NB4 (cell line): ENCODE data around the gene FOXP1.

Experiments used
- DNase-seq: peaks from one replicate; pipeline ENCODE4 v3.0.0; 2010; ENCODE audit warnings: low read depth
- H3K4me3 ChIP-seq: one replicate; pipeline ENCODE4 v1.5.1; 2011; ENCODE audit warnings: mild to moderate bottlenecking, low read depth, low read length, moderate library complexity
- CTCF ChIP-seq: IDR thresholded peaks from one replicate; pipeline ENCODE4 v1.5.1; 2012; ENCODE audit warnings: low read depth, low read length
- MYC ChIP-seq: IDR thresholded peaks from 2 replicates; pipeline ENCODE4 v1.6.1; 2011; ENCODE audit warnings: low read depth, low read length
- POLR2A ChIP-seq: IDR thresholded peaks from 2 replicates; pipeline ENCODE4 v1.6.1; 2011; ENCODE audit warnings: mild to moderate bottlenecking; ENCODE audit not compliant: insufficient read length; ENCODE audit errors: extremely low read depth
- TF ChIP-seq, protein P1 (sequence below): IDR thresholded peaks from 2 replicates; pipeline ENCODE4 v1.6.1; 2011; ENCODE audit warnings: low read depth, low read length

Gene FOXP1

DNA sequence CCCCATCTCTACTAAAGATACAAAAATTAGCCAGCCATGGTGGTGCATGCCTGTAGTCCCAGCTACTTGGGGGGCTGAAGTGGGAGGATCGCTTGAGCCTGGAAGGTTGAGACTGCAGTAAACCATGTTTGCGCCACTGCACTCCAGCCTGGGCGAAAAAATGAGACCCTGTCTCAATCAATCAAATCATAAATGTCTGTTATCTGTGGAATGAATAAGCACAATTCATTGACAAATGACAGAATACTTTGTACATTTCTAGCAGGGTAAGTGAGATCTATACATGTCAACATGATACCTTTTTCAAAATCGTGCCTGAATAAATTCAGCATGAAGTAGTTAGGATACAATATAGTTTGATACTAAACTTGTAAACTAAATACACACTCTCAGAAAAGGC is 181.2 kb downstream of the FOXP1 start:
- DNase-seq = no peak
- TF ChIP-seq, protein P1, sequence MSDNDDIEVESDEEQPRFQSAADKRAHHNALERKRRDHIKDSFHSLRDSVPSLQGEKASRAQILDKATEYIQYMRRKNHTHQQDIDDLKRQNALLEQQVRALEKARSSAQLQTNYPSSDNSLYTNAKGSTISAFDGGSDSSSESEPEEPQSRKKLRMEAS = no peak
- TF ChIP-seq MYC = no peak
- no peak for TF ChIP-seq POLR2A
- TF ChIP-seq CTCF = no peak
- no peak overlapping the region for H3K4me3 ChIP-seq

DNA sequence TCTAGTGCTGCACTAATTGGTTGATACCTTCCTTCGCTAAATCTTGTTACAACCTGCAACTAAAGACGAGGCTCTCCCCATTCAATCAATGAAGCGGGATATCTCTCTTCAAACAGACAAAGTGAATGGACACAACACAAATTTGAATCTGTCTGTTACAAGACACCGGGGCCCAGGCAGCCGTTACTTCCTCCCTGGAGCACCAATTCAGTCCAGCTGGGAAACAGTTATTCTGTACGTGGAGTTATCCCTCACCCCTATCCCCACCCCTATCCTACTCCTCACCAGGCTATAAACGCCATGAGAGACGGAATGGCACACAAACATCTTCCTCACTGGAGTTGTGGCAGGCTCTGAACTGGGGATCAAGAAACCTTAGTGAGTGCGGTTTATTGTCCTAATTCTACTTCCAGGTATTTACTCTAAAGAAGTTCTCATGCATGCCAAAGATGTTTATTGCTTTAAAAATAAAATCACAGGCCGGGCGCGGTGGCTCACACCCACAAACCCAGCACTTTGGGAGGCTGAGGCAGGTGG is 181.8 kb downstream of the FOXP1 start:
- no peak for TF ChIP-seq MYC
- TF ChIP-seq POLR2A = no peak
- TF ChIP-seq, protein P1 = no peak
- no peak for TF ChIP-seq CTCF
- H3K4me3 ChIP-seq = no peak overlapping the region
- no peak for DNase-seq

GRCh38 chr3:71400986-71401451 is 182.5 kb downstream of the FOXP1 start:
- TF ChIP-seq, protein P1 = no peak
- TF ChIP-seq MYC (no peak), CTCF (no peak), POLR2A (no peak)
- no peak overlapping the region for H3K4me3 ChIP-seq
- no peak for DNase-seq

DNA sequence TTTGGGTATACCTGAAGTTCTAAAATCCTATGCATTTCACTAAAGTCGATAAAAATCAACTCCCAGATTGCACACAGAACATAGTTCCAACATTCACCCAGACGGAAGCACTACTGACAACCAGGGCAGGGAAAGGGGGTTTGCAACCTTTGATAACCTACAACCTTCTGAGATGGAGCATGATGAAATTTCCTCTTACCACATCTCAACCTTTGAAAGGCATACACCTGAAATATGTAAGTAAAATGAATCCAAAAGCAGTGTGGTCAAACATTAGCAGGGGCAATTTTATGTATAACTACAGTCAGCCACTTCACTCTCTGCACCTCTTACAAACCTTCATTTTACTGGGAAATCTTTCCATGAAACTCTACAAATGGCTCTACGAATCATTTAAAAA is 184.1 kb downstream of the FOXP1 start:
- no peak overlapping the region for H3K4me3 ChIP-seq
- no peak for TF ChIP-seq CTCF
- no peak for TF ChIP-seq MYC
- TF ChIP-seq, protein P1 = no peak
- no peak for TF ChIP-seq POLR2A
- no peak for DNase-seq

GRCh38 chr3:71398157-71398836 is 185.2 kb downstream of the FOXP1 start:
- TF ChIP-seq POLR2A (no peak), CTCF (no peak), MYC (no peak)
- TF ChIP-seq, protein P1 = no peak
- no peak overlapping the region for H3K4me3 ChIP-seq
- DNase-seq = no peak
